Esophagus muscularis mucosa (tissue), 4 donors: Measurements from ENCODE around the gene PFAS. TPM values are rescaled to one million over a fixed set of nuclear protein-coding genes. Genes with fewer than 3 reads are reported as not detected.
A peak's percentile ranks its signal among the peaks of the same experiment; 100 is the strongest.

Experiments used
- DNase-seq: peaks from one replicate; pipeline ENCODE4 v3.0.0-alpha.2; 2017; ENCODE audit errors: extremely low spot score
- H3K27ac ChIP-seq, 4 donors: fragments of 200-600 bp; sonication (generic); replicated peaks in 1 of 4; 1 replicate in 3 of 4; 2 replicates in 1 of 4; pipeline ENCODE4 v1.5.1; 2016 to 2019; ENCODE audit warnings: mild to moderate bottlenecking in 1 of 4
- H3K27me3 ChIP-seq, 4 donors: fragments of 200-600 bp; sonication (generic); one replicate each; pipeline versions ENCODE4 v1.5.1 to v1.6.0; 2016 to 2019
- H3K36me3 ChIP-seq, 4 donors: fragments of 200-600 bp; sonication (generic); one replicate each; pipeline ENCODE4 v1.5.1; 2016 to 2019
- H3K4me1 ChIP-seq, 4 donors: fragments of 200-600 bp; sonication (generic); one replicate each; pipeline ENCODE4 v1.5.1; 2016 to 2019
- H3K4me3 ChIP-seq, 4 donors: fragments of 200-600 bp; sonication (generic); 1 replicate in 2 of 4; 2 replicates in 2 of 4; pipeline ENCODE4 v1.5.1; 2016 to 2019; ENCODE audit warnings: mild to moderate bottlenecking in 4 of 4, moderate library complexity in 1 of 4
- H3K9me3 ChIP-seq, 4 donors: fragments of 200-600 bp; sonication (generic); 1 replicate in 3 of 4; 2 replicates in 1 of 4; pipeline ENCODE4 v1.5.1; 2016 to 2019
- EP300 ChIP-seq: sonication (generic); formaldehyde crosslinking; IDR thresholded peaks from one replicate; pipeline ENCODE4 v1.6.1; 2017; ENCODE audit warnings: antibody characterized with exemption
- POLR2A ChIP-seq: fragments of 450-650 bp; IDR thresholded peaks from one replicate; pipeline ENCODE4 v1.6.1; 2017; ENCODE audit warnings: antibody characterized with exemption, moderate library complexity, mild to moderate bottlenecking, low read depth
- POLR2AphosphoS5 ChIP-seq, 2 donors: sonication (generic); formaldehyde crosslinking; IDR thresholded peaks; one replicate each; pipeline ENCODE4 v1.6.1; 2017; ENCODE audit warnings: antibody characterized with exemption in 2 of 2
- WGBS: methylation state at CpG from one replicate; pipeline ENCODE4 v1.1.5; 2018; 5-methylcytosine and 5-hydroxymethylcytosine counted together
- intact Hi-C: fragments of 100-400 bp; cut with DNase I; formaldehyde crosslinking; loops from one replicate; pipeline ENCODE4 v1.15.1; 2023
- total RNA-seq, 4 donors: library from RNA; depleted of rRNA; stranded (reverse); fragments of >200 nt; gene quantifications; one replicate each; pipeline versions ENCODE4 v1.1.0 to v1.2.1, GENCODE V29; 2016
- TF ChIP-seq, protein P1 (sequence below), 3 experiments: fragments of 200-600 bp in 2 of 3; fragments of 450-650 bp in 1 of 3; sonication (generic) in 2 of 3; IDR thresholded peaks; one replicate each; pipeline ENCODE4 v1.5.1; 2017 to 2019; ENCODE audit warnings: antibody characterized with exemption in 3 of 3, mild to moderate bottlenecking in 2 of 3, moderate library complexity in 1 of 3

The PFAS gene
- total RNA-seq, 4 donors from 2014 or later = 8.8 to 15.2 (median 11.2) TPM

DNA sequence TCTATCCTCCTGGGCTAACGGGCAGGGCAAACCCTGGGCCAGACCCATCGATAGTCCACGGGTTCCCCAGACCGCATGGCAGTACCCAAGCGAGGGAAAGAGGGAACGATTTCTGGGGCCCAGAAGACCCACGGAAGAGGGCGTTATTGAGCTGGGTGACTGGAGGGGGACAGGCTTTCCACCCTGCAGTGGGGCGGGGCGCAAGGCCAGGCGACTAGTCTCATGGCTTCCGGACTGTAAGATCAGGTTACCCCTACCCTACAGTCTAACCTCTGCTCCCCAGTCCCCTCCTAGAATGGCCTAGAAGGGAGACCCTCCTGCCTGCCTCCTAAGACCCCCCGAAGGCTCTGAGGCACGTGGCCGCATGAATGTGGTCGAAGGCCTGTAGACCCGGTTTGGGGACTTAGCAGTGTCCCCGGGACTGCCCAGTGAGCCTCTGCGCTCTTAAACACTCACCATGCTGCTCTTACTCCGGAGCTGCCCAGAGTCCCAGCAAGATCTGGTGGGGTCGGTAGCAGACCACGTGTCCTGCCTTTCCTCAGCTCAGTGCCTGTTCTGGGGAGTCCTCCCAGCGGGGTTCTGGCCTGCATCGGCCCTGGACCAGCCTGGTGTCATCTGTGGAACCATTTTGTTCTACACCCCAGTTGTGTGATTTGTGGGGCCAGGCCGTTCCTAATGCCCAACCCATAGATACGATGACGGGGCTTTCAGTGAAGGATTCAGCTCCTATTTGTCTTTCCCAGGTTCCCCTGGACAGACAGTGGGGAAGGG lies 25.5 kb upstream of the PFAS start:
- DNase-seq = no peak
- Histone ChIP-seq H3K36me3 (peaks cover 11 to 14% (median 12%) of the 10 kb centered on the region in 4 donors), H3K27me3 (no peaks in the 10 kb centered on the region), H3K4me1 (peaks cover 10 to 52% (median 46%) of the 10 kb centered on the region in 4 donors), H3K9me3 (no peaks in the 10 kb centered on the region), H3K27ac (peak overlapping the region; percentile 93 to 98 (median 96)), H3K4me3 (peak overlapping the region; percentile 63 to 72 (median 68))
- TF ChIP-seq, protein P1, sequence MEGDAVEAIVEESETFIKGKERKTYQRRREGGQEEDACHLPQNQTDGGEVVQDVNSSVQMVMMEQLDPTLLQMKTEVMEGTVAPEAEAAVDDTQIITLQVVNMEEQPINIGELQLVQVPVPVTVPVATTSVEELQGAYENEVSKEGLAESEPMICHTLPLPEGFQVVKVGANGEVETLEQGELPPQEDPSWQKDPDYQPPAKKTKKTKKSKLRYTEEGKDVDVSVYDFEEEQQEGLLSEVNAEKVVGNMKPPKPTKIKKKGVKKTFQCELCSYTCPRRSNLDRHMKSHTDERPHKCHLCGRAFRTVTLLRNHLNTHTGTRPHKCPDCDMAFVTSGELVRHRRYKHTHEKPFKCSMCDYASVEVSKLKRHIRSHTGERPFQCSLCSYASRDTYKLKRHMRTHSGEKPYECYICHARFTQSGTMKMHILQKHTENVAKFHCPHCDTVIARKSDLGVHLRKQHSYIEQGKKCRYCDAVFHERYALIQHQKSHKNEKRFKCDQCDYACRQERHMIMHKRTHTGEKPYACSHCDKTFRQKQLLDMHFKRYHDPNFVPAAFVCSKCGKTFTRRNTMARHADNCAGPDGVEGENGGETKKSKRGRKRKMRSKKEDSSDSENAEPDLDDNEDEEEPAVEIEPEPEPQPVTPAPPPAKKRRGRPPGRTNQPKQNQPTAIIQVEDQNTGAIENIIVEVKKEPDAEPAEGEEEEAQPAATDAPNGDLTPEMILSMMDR (IDR thresholded peaks at IDR 0.05) = peak in 2 of 3 experiments; percentile 18 to 32
- no peak for TF ChIP-seq EP300
- intact Hi-C loops = loop anchor here (10.0 kb wide), 1 partner anchor 161 kb away; the partner anchor contains the start of gene RPL26
- 5% methylated on average over 14 of the region's 27 CpGs for WGBS

DNA sequence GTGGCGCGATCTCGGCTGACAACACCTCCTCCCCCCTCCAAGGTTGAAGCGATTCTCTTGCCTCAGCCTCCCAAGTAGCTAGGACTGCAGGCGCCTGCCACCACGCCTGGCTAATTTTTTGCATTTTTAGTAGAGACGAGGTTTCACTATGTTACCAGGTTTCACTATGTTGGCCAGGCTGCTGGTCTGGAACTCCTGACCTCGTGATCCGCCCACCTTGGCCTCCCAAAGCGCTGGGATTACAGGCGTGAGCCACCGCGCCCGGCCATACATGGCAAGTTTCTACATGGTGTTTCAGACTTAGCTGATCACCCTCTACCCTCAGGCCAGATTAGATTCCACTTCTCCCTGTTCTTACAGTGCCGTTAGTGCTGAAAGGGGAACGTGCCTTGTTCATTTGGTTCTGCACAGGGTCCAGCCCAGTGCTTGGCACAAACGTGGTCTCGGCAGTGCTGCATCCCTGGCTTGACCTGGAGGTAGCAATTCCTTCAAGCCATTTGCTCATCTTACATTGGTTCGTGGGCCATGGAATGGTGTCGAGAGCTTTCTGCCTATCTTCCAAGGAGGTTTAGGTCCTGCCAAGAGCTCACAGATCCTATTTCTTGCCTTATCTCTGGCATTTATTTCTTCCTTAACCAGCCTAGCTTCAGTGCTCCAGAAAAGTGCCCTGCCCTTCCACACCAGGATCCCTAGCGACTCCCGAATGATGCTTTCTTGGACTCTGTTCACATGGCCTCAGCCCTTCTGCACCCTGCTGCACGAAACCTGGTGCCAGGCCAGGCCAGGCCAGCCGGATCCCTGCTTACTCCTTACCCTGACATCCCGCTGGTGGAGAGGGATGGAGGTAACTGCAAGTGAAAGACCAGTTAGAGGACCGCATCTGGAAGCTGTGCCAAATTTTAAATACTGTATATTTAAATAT lies 23.9 kb upstream of the PFAS start:
- TF ChIP-seq EP300 = no peak
- TF ChIP-seq, protein P1 (IDR thresholded peaks at IDR 0.05) = no peak
- no peak for TF ChIP-seq POLR2A
- TF ChIP-seq POLR2AphosphoS5 (IDR thresholded peaks at IDR 0.05) = peak in 1 of 2 donors; percentile 33
- WGBS = 91% methylated on average over 25 of the region's 26 CpGs
- no peaks in the 10 kb centered on the region for H3K9me3 ChIP-seq
- intact Hi-C loops = loop anchor here (10.0 kb wide), 1 partner anchor 160 kb away; the partner anchor contains the start of gene RPL26
- H3K36me3 ChIP-seq = peaks cover 27 to 30% (median 28%) of the 10 kb centered on the region in 4 donors
- DNase-seq = no peak
- H3K27ac ChIP-seq = peak overlapping the region in 3 of 4 donors; percentile 73 to 77 (median 74)
- no peaks in the 10 kb centered on the region for H3K27me3 ChIP-seq
- no peak overlapping the region for H3K4me3 ChIP-seq
- peaks cover 10 to 49% (median 43%) of the 10 kb centered on the region in 4 donors for H3K4me1 ChIP-seq

DNA sequence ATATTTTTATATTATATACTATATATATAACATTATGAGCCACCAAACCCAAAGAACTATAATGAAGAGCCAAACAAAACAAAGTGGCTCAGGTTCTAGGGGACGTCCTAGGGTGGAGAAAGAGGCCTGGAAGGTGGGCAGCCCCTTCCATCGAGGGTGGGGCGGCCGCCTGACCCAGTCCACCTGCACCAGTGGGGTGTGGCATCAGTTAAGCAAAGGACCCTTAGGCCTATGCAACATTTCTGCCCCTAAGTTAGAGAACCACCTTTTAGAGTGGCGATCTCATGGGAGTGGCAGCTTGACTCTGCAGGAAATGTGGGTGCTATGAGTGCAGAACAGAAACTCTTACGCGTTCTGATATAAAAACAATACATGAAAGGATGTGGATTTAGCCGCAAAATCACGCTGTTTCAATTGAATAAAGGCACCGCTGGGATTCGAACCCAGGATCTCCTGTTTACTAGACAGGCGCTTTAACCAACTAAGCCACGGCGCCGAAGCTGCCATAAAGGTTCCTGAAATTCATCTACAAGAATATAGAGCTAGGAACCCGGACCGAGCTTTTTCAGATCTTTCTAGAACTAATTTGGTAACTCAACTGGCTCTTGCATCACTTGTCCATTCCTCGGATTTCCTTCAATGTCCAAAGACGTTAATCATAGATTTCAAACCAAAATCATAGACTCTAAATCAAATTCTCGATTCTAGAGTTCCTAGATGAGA lies 23.1 kb upstream of the PFAS start:
- Histone ChIP-seq H3K27ac (peak overlapping the region; percentile 73 to 77 (median 74)), H3K9me3 (no peaks in the 10 kb centered on the region), H3K4me1 (peaks cover 10 to 46% (median 37%) of the 10 kb centered on the region in 4 donors), H3K36me3 (peaks cover 35 to 38% (median 36%) of the 10 kb centered on the region in 4 donors), H3K27me3 (no peaks in the 10 kb centered on the region), H3K4me3 (peak overlapping the region; percentile 37 to 46 (median 41))
- intact Hi-C loops = loop anchor here (10.0 kb wide), 1 partner anchor 159 kb away; the partner anchor contains the start of gene RPL26
- 40% methylated on average over 19 of the region's 20 CpGs for WGBS
- no peak for TF ChIP-seq EP300
- TF ChIP-seq POLR2AphosphoS5 (IDR thresholded peaks at IDR 0.05) = no peak
- TF ChIP-seq POLR2A = no peak
- TF ChIP-seq, protein P1 (IDR thresholded peaks at IDR 0.05) = no peak
- no peak for DNase-seq

DNA sequence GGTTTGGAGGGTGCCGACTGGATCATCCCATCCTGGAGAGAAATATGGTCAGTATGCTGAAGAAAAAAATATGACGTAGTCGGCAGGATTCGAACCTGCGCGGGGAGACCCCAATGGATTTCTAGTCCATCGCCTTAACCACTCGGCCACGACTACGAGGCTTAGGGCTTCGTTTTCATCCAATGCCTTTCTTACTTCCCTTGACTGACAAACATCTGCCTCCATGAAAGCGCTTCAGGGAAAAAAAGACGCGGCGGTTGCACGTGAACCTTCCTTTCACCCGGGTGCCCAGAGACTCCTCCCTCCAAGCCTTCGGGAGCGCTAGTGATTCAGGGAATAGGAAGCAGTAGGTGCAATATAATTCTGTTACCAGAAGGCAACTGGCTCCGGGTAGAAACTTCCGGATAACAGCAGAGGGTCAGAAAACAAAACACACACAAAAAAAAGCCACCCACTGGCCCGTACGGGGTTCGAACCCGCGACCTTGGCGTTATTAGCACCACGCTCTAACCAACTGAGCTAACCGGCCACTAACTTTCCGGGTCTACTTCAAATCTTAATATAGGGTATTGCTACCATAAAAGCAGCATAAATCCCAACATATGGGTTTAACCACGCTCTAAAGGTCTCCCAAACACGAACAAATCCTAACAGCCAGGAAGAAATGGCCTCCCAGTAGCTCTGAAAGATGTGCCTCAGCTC lies 22.4 kb upstream of the PFAS start:
- H3K9me3 ChIP-seq = no peaks in the 10 kb centered on the region
- TF ChIP-seq POLR2A (no peak), POLR2AphosphoS5 (IDR thresholded peaks at IDR 0.05) (peak; percentile 61 to 81)
- 4% methylated on average over 32 of the region's 32 CpGs for WGBS
- H3K27ac ChIP-seq = peak overlapping the region; percentile 73 to 77 (median 74)
- H3K4me3 ChIP-seq = peak overlapping the region; percentile 37 to 46 (median 41)
- no peaks in the 10 kb centered on the region for H3K27me3 ChIP-seq
- peak; percentile 93 for DNase-seq
- H3K36me3 ChIP-seq = peaks cover 42 to 45% (median 44%) of the 10 kb centered on the region in 4 donors
- H3K4me1 ChIP-seq = peaks cover 10 to 45% (median 34%) of the 10 kb centered on the region in 4 donors
- intact Hi-C loops = loop anchor here (10.0 kb wide), 1 partner anchor 158 kb away; the partner anchor contains the start of gene RPL26
